Ramos (cell line): Measurements from ENCODE around the gene AMH.

Experiments
- in situ Hi-C: fragments of 300-500 bp; cut with MboI; formaldehyde crosslinking; loops from one replicate; pipeline ENCODE4 v1.14.3; 2022; ENCODE audit warnings: low sequenced_read_pairs; ENCODE audit not compliant: unreplicated experiment

The AMH gene

GRCh38 chr19:2219726-2220125 lies 29.4 kb upstream of the AMH start:
- in situ Hi-C loops = no loop called here

- in situ Hi-C loops = no loop called here
Measured at GRCh38 chr19:2221250-2221831, 27.8 kb upstream of the AMH start.

GRCh38 chr19:2221918-2222317 lies 27.2 kb upstream of the AMH start:
- in situ Hi-C loops = no loop called here

GRCh38 chr19:2223391-2223790 lies 25.7 kb upstream of the AMH start:
- in situ Hi-C loops = no loop called here

- in situ Hi-C loops = no loop called here
Measured at GRCh38 chr19:2223959-2224358, 25.2 kb upstream of the AMH start.

GRCh38 chr19:2224754-2225349 lies 24.3 kb upstream of the AMH start:
- in situ Hi-C loops = no loop called here

GRCh38 chr19:2225415-2226050 lies 23.6 kb upstream of the AMH start:
- in situ Hi-C loops = no loop called here

GRCh38 chr19:2226051-2226839 lies 22.9 kb upstream of the AMH start:
- in situ Hi-C loops = no loop called here

- in situ Hi-C loops = no loop called here
Measured at GRCh38 chr19:2226840-2227360, 22.2 kb upstream of the AMH start.

GRCh38 chr19:2227415-2228156 lies 21.5 kb upstream of the AMH start:
- in situ Hi-C loops = no loop called here

GRCh38 chr19:2228157-2229030 lies 20.7 kb upstream of the AMH start:
- in situ Hi-C loops = no loop called here

GRCh38 chr19:2229103-2230032 lies 19.8 kb upstream of the AMH start:
- in situ Hi-C loops = loop anchor here (5.0 to 10.0 kb wide), 2 partner anchors 163 to 385 kb away; no protein-coding TSS in a partner anchor

GRCh38 chr19:2230033-2230531 lies 19.0 kb upstream of the AMH start:
- in situ Hi-C loops = loop anchor here (5.0 to 10.0 kb wide), 2 partner anchors 162 to 385 kb away; no protein-coding TSS in a partner anchor

- in situ Hi-C loops = loop anchor here (5.0 to 10.0 kb wide), 2 partner anchors 161 to 384 kb away; no protein-coding TSS in a partner anchor
Measured at GRCh38 chr19:2230807-2231533, 18.2 kb upstream of the AMH start.

- in situ Hi-C loops = loop anchor here (5.0 to 10.0 kb wide), 2 partner anchors 161 to 383 kb away; no protein-coding TSS in a partner anchor
Measured at GRCh38 chr19:2231621-2232221, 17.4 kb upstream of the AMH start.

GRCh38 chr19:2232286-2233151 lies 16.6 kb upstream of the AMH start:
- in situ Hi-C loops = loop anchor here (5.0 to 10.0 kb wide), 2 partner anchors 160 to 382 kb away; no protein-coding TSS in a partner anchor
